HG02571 (cell line): ENCODE data around the gene BACH2.

Experiments
- ATAC-seq: cut with Tn5 transposase; IDR thresholded peaks from one replicate; pipeline ENCODE4 v1.9.1; 2021; ENCODE audit warnings: mild to moderate bottlenecking, moderate library complexity; ENCODE audit not compliant: unreplicated experiment

The BACH2 gene

DNA sequence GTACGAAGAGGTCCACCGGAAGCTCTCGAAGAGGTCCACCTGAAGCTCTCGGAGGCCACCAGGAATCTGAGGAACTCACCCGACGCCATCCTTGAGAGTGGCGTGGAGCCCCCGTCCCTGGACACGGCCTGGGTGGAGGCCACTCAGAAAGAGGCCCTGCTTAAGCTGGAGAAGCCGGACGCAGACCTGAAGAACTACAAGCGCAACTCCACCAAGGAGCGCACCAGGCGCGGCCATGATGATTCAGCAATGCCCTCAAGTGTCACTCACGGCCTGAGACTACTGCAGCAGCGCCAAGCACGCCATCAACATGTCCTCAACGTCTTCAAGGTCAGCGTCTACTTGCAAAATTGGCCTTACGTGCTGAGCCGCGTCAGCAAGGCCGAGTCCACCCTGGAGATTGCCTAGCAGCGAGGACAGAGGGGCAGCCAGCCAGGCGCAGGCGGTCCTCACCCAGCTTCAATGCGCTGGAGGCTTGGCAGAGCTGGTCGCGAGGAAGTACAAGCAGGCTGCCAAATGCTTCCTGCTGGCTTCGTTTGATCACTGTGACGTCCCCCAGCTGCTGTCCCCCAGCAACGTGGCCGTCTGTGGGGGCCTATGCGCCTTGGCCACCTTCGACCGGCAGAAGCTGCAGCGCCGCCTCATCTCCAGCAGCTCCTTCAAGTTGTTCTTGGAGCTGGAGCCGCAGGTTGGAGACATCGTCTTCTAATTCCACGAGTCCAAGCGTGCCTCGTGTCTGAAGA lies 410.1 kb downstream of the BACH2 start:
- no peak for ATAC-seq
